ENCODE data around the gene ARHGAP33.

Gene ARHGAP33

DNA sequence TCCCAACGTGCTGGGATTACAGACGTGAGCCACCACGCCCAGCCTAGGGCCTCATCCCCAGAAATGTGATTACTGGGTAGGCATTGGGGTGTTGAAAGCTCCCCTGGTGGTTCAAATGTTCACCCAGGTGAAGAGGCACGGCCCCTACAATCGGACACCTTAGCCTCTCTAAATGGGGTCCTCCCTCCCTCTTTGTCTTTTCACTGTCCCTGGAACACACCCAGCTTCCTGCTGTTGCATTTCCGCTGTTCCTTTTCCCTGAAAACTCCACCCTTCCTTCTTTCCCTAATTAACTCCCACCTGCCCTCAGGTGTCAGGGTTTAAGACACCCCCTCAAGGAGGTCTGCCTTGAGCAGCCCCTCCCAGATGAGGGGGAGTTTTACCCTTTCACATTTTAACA lies 40.9 kb downstream of the ARHGAP33 start:
- no peaks in the 10 kb centered on the region for H3K27me3 ChIP-seq (ENCODE audit: insufficient read depth, low read length, poor library complexity, severe bottlenecking)
- H3K36me3 ChIP-seq (ENCODE audit: insufficient read depth, low read length) = no peaks in the 10 kb centered on the region
- no peak overlapping the region for H3K9ac ChIP-seq (ENCODE audit: low read depth, low read length, poor library complexity, severe bottlenecking)
- H3K4me3 ChIP-seq (ENCODE audit: low read length, poor library complexity, severe bottlenecking) = no peak overlapping the region
- no peaks in the 10 kb centered on the region for H3F3A ChIP-seq (ENCODE audit: low read depth)
- no peaks in the 10 kb centered on the region for H3K9me3 ChIP-seq (ENCODE audit: insufficient read depth, low read depth, low read length)
- H3K4me1 ChIP-seq (ENCODE audit: insufficient read depth, low read length, poor library complexity, severe bottlenecking) = peaks cover 6% of the 10 kb centered on the region
- H3K9me2 ChIP-seq (replicated peaks; ENCODE audit: low read depth, low read length) = no peaks in the 10 kb centered on the region
- no peak overlapping the region for H2AFZ ChIP-seq (ENCODE audit: low read length)
- no peaks in the 10 kb centered on the region for H3K79me2 ChIP-seq (ENCODE audit: insufficient read depth, low read length)
- TF ChIP-seq EZH2phosphoT487 (IDR thresholded peaks at IDR 0.05; ENCODE audit: borderline replicate concordance) = no peak
- TF ChIP-seq, protein P1, sequence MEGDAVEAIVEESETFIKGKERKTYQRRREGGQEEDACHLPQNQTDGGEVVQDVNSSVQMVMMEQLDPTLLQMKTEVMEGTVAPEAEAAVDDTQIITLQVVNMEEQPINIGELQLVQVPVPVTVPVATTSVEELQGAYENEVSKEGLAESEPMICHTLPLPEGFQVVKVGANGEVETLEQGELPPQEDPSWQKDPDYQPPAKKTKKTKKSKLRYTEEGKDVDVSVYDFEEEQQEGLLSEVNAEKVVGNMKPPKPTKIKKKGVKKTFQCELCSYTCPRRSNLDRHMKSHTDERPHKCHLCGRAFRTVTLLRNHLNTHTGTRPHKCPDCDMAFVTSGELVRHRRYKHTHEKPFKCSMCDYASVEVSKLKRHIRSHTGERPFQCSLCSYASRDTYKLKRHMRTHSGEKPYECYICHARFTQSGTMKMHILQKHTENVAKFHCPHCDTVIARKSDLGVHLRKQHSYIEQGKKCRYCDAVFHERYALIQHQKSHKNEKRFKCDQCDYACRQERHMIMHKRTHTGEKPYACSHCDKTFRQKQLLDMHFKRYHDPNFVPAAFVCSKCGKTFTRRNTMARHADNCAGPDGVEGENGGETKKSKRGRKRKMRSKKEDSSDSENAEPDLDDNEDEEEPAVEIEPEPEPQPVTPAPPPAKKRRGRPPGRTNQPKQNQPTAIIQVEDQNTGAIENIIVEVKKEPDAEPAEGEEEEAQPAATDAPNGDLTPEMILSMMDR (conservative IDR thresholded peaks at IDR 0.05; ENCODE audit: low read length) = no peak
- no peaks in the 10 kb centered on the region for H4K20me1 ChIP-seq (ENCODE audit: insufficient read depth, low read length, poor library complexity, severe bottlenecking)
- no peak overlapping the region for H3K4me2 ChIP-seq (ENCODE audit: low read depth, low read length, poor library complexity, severe bottlenecking)

DNA sequence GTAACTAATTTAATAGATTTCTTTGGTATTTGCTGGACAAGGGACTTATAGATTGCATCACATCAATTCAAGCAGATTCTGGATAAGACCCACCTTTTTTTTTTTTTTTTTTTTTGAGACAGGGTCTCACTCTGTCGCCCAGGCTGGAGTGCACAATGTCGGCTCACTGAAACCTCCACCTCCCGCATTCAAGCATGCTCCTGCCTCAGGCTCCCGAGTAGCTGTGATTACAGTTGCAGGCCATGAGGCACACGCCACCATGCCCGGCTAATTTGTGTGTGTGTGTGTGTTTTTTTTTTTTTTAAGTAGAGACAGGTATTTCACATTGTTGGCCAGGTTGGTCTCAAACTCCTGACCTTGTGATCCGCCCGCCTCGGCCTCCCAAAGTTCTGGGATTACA lies 41.5 kb downstream of the ARHGAP33 start:
- Histone ChIP-seq H3K27me3 (ENCODE audit: insufficient read depth, low read length, poor library complexity, severe bottlenecking) (no peaks in the 10 kb centered on the region), H3K79me2 (ENCODE audit: insufficient read depth, low read length) (no peaks in the 10 kb centered on the region), H3K9me2 (replicated peaks; ENCODE audit: low read depth, low read length) (no peaks in the 10 kb centered on the region), H3K4me1 (ENCODE audit: insufficient read depth, low read length, poor library complexity, severe bottlenecking) (peaks cover 6% of the 10 kb centered on the region), H3K9ac (ENCODE audit: low read depth, low read length, poor library complexity, severe bottlenecking) (no peak overlapping the region), H3K9me3 (ENCODE audit: insufficient read depth, low read depth, low read length) (no peaks in the 10 kb centered on the region), H2AFZ (ENCODE audit: low read length) (no peak overlapping the region), H3K4me2 (ENCODE audit: low read depth, low read length, poor library complexity, severe bottlenecking) (no peak overlapping the region), H3K36me3 (ENCODE audit: insufficient read depth, low read length) (no peaks in the 10 kb centered on the region), H3K4me3 (ENCODE audit: low read length, poor library complexity, severe bottlenecking) (no peak overlapping the region), H4K20me1 (ENCODE audit: insufficient read depth, low read length, poor library complexity, severe bottlenecking) (no peaks in the 10 kb centered on the region), H3F3A (ENCODE audit: low read depth) (no peaks in the 10 kb centered on the region)
- TF ChIP-seq EZH2phosphoT487 (IDR thresholded peaks at IDR 0.05; ENCODE audit: borderline replicate concordance) = no peak
- TF ChIP-seq, protein P1 (conservative IDR thresholded peaks at IDR 0.05; ENCODE audit: low read length) = no peak

DNA sequence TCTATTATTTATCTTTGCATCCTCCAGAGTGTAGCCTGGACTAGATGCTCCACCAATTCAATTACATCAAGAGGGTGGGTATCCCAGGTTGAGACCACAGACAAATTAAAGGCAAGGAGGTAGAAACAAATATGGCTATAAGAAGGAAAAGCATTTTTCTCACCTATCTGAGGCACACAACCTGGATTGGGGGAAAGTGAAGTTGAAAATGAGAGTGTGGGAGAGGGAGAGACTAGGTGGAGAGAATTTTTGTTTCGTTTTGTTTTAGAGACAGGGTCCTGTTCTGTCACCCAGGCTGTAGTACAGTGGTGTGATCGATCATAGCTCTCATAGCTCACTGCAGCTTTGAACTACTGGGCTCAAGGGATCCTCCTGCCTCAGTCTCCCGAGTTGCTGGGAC lies 43.1 kb downstream of the ARHGAP33 start:
- Histone ChIP-seq H3K36me3 (ENCODE audit: insufficient read depth, low read length) (no peaks in the 10 kb centered on the region), H3K9me3 (ENCODE audit: insufficient read depth, low read depth, low read length) (no peaks in the 10 kb centered on the region), H4K20me1 (ENCODE audit: insufficient read depth, low read length, poor library complexity, severe bottlenecking) (no peaks in the 10 kb centered on the region), H3K4me2 (ENCODE audit: low read depth, low read length, poor library complexity, severe bottlenecking) (peak overlapping the region; percentile 14), H2AFZ (ENCODE audit: low read length) (no peak overlapping the region), H3K9ac (ENCODE audit: low read depth, low read length, poor library complexity, severe bottlenecking) (no peak overlapping the region), H3K4me3 (ENCODE audit: low read length, poor library complexity, severe bottlenecking) (no peak overlapping the region), H3K79me2 (ENCODE audit: insufficient read depth, low read length) (no peaks in the 10 kb centered on the region), H3K4me1 (ENCODE audit: insufficient read depth, low read length, poor library complexity, severe bottlenecking) (peaks cover 6% of the 10 kb centered on the region), H3K27me3 (ENCODE audit: insufficient read depth, low read length, poor library complexity, severe bottlenecking) (no peaks in the 10 kb centered on the region), H3K9me2 (replicated peaks; ENCODE audit: low read depth, low read length) (no peaks in the 10 kb centered on the region), H3F3A (ENCODE audit: low read depth) (no peaks in the 10 kb centered on the region)
- TF ChIP-seq EZH2phosphoT487 (IDR thresholded peaks at IDR 0.05; ENCODE audit: borderline replicate concordance) = no peak
- TF ChIP-seq, protein P1 (conservative IDR thresholded peaks at IDR 0.05; ENCODE audit: low read length) = no peak

Measured in Loucy (cell line).